ENCODE measurements around the gene KLRC3. TPM values are rescaled to one million over a fixed set of nuclear protein-coding genes. Genes with fewer than 3 reads are reported as not detected.
"Not testable (repeated sequence)": the region's sequence is repeated elsewhere in the genome, so short reads cannot be mapped to it uniquely, and the experiment has no call there.

KLRC3 gene
- total RNA-seq, 2 experiments from 2014 or later, result not detected

DNA sequence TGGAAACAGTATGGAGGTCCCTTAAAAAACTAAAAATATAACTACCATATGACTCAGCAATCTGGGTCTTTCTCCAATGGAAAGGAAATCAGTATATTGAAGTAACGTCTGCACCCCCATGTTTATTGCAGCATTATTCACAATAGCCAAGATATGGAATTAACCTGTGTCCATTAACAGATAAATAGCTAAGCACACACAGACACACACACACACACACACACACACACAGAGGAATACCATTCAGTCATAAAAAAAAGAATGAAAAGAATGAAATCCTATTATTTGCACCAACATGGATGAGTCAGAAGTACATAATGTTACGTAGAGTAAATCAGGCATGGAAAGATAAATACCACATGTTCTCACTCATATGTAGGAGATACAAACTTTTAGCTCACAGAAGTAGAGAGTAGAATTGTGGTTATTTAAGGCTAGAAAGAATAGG lies 35.2 kb downstream of the KLRC3 start:
- peaks cover 11% of the 10 kb centered on the region for H3K27me3 Mint-ChIP-seq
- H3K36me3 Mint-ChIP-seq (ENCODE audit: low read depth), result no peaks in the 10 kb centered on the region
- intact Hi-C loops (cut with DNase I, micrococcal nuclease), result no loop called here
- peaks cover 4% of the 10 kb centered on the region for H3K4me1 Mint-ChIP-seq
- no peak overlapping the region for H3K4me3 Mint-ChIP-seq
- POLR2A ChIA-PET, result no interaction called here
- ATAC-seq, result no peak
- no peaks in the 10 kb centered on the region for H3K9me3 Mint-ChIP-seq (ENCODE audit: low read depth)
- CTCF ChIA-PET, result interaction anchor here (0.7 kb wide), 1 partner anchor 9 kb away, joined by 3 read pairs; no protein-coding TSS in a partner anchor
- H3K27ac Mint-ChIP-seq, result no peak overlapping the region
- DNase-seq, result no peak

- Mint-ChIP-seq H3K4me1 (no peaks in the 10 kb centered on the region), H3K9me3 (ENCODE audit: low read depth) (no peaks in the 10 kb centered on the region), H3K27me3 (peaks cover 10% of the 10 kb centered on the region), H3K36me3 (ENCODE audit: low read depth) (no peaks in the 10 kb centered on the region), H3K27ac (no peak overlapping the region), H3K4me3 (no peak overlapping the region)
- intact Hi-C loops (cut with DNase I, micrococcal nuclease), result no loop called here
- ChIA-PET POLR2A (no interaction called here), CTCF (interaction anchor here (0.6 kb wide), 1 partner anchor 224 kb away, joined by 3 read pairs; no protein-coding TSS in a partner anchor)
- no peak for ATAC-seq
- DNase-seq, result no peak
Observed at GRCh38 chr12:10384191-10384590, 36.2 kb downstream of the KLRC3 start.

- ChIA-PET CTCF (no interaction called here), POLR2A (no interaction called here)
- H3K27ac Mint-ChIP-seq, result no peak overlapping the region
- no peak overlapping the region for H3K4me3 Mint-ChIP-seq
- no peaks in the 10 kb centered on the region for H3K9me3 Mint-ChIP-seq (ENCODE audit: low read depth)
- DNase-seq, result no peak
- H3K27me3 Mint-ChIP-seq, result peaks cover 6% of the 10 kb centered on the region
- H3K36me3 Mint-ChIP-seq (ENCODE audit: low read depth), result no peaks in the 10 kb centered on the region
- H3K4me1 Mint-ChIP-seq, result no peaks in the 10 kb centered on the region
- intact Hi-C loops (cut with DNase I, micrococcal nuclease), result no loop called here
- no peak for ATAC-seq
Observed at GRCh38 chr12:10381928-10382628, 38.3 kb downstream of the KLRC3 start.

- DNase-seq; H3K36me3 Mint-ChIP-seq (ENCODE audit: low read depth); H3K4me3 Mint-ChIP-seq; H3K4me1 Mint-ChIP-seq; H3K9me3 Mint-ChIP-seq (ENCODE audit: low read depth); POLR2A ChIA-PET; intact Hi-C loops (cut with DNase I, micrococcal nuclease); CTCF ChIA-PET; H3K27me3 Mint-ChIP-seq; H3K27ac Mint-ChIP-seq: not testable (repeated sequence)
- ATAC-seq, result peak; percentile 26
Observed at GRCh38 chr12:10378737-10379136, 41.7 kb downstream of the KLRC3 start.

- Mint-ChIP-seq H3K4me1 (peaks cover 6% of the 10 kb centered on the region), H3K36me3 (ENCODE audit: low read depth) (no peaks in the 10 kb centered on the region), H3K27ac (no peak overlapping the region), H3K9me3 (ENCODE audit: low read depth) (no peaks in the 10 kb centered on the region), H3K27me3 (no peaks in the 10 kb centered on the region), H3K4me3 (no peak overlapping the region)
- intact Hi-C loops (cut with DNase I, micrococcal nuclease), result no loop called here
- ATAC-seq (no peak), DNase-seq (no peak)
- POLR2A ChIA-PET, result no interaction called here
- CTCF ChIA-PET, result no interaction called here
Observed at GRCh38 chr12:10374624-10375018, 45.8 kb downstream of the KLRC3 start.

DNA sequence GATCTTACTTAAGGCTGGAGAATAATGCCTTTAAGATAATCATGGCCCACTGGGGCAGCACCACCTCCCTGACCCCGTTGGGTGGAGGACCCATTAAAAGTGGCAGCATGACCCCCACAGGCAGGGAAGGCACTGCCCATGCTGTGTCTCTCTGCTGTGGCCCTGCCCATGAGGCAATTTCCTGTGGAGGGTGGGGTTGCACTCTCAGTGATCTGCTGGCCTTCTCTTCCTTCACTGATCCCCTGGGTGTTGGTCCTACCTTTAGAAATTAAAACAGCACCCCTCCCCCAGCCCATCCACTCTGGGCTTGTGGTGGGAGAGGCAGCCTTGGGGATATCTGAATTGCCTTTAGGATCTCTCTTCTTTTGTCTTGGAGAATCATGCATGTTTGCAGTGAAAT lies 47.8 kb downstream of the KLRC3 start:
- H3K27me3 Mint-ChIP-seq, result no peaks in the 10 kb centered on the region
- CTCF ChIA-PET, result no interaction called here
- ATAC-seq (no peak), DNase-seq (no peak)
- no peak overlapping the region for H3K4me3 Mint-ChIP-seq
- H3K9me3 Mint-ChIP-seq (ENCODE audit: low read depth), result peaks cover 4% of the 10 kb centered on the region
- peaks cover 1% of the 10 kb centered on the region for H3K36me3 Mint-ChIP-seq (ENCODE audit: low read depth)
- no peak overlapping the region for H3K27ac Mint-ChIP-seq
- intact Hi-C loops (cut with DNase I, micrococcal nuclease), result no loop called here
- H3K4me1 Mint-ChIP-seq, result peaks cover 10% of the 10 kb centered on the region
- POLR2A ChIA-PET, result no interaction called here

DNA sequence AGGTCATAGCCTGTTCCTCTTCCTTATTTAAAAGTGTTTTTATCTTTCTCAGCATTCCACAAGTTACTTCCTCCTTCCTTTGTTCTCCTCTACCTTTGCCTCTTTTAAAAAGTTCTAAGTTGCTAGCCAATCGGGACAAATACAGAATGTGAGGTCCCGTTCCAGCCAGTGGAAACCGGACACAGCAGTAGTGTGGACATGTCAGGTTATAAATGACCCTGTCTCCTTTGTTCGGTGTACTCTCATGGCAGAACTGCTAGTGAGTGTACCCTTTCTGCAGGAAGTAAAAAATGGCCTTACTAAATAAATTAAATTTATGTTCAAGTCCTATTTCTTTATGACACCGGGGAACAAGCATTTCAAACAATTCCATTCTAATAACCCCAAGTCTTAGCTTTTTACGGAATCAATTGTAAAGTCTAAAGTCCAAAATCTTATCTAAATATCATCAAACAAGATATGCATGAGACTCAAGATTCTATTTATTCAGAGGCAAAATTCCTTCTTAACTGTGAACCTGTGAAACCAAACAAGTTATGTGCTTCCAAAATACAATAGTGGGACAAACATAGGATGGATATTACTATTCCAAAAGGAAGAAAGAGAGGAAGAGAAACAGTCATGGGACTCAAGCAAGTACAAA lies 48.4 kb downstream of the KLRC3 start:
- intact Hi-C loops (cut with DNase I, micrococcal nuclease); POLR2A ChIA-PET: not testable (repeated sequence)

DNA sequence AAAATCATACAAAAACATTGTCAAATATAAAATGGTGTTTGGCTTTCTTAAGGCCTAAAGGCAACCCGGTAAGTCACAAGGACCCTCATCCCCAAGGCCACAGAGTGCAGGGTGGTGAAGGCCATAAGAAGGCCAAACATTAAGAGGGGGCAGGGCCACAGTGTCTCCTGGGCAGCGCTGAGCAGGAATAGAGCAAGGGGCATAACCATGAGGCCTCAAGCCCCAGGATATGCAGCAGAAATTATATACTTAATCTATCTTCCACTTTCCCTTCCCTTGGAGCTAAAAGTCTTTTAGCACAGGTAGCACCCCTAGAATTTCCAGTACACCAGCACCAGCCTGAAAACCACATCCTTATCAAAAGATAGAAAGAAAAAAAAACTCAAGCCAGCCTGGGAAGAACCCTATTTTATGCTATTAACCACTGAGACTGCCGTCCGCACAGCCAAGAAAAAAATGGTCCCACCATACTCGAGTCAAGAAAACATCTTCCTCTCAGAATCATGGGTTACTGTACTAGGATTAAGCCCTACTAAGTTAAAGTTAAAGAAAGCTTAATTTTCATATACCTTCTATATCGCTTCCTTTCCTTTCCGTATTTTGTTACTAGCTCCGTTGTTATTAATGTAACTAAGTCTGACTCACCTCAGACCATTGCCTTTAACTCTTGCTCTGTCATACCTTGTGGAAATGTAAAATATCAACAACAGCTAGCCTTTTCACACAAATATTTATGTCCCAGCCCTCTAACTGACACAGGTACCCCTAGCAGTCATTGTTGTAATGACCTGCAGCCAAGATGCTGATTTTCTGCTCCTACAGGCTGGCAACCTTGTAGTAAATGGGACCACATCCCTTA lies 50.6 kb downstream of the KLRC3 start:
- CTCF ChIA-PET, result no interaction called here
- DNase-seq (no peak), ATAC-seq (no peak)
- H3K27ac Mint-ChIP-seq, result no peak overlapping the region
- intact Hi-C loops (cut with DNase I, micrococcal nuclease), result loop anchor here in 1 of 2 experiments (10.0 kb wide), 1 partner anchor 625 kb away; no protein-coding TSS in a partner anchor
- H3K4me1 Mint-ChIP-seq, result peaks cover 10% of the 10 kb centered on the region
- H3K36me3 Mint-ChIP-seq (ENCODE audit: low read depth), result peaks cover 2% of the 10 kb centered on the region
- H3K9me3 Mint-ChIP-seq (ENCODE audit: low read depth), result peaks cover 4% of the 10 kb centered on the region
- H3K27me3 Mint-ChIP-seq, result no peaks in the 10 kb centered on the region
- POLR2A ChIA-PET, result no interaction called here
- no peak overlapping the region for H3K4me3 Mint-ChIP-seq

More for the DNA sequence above, 48.4 kb downstream of the KLRC3 start:
- DNase-seq; H3K27ac Mint-ChIP-seq; ATAC-seq; H3K4me3 Mint-ChIP-seq; H3K9me3 Mint-ChIP-seq (ENCODE audit: low read depth); H3K36me3 Mint-ChIP-seq (ENCODE audit: low read depth); H3K27me3 Mint-ChIP-seq; H3K4me1 Mint-ChIP-seq; CTCF ChIA-PET: not testable (repeated sequence)

DNA sequence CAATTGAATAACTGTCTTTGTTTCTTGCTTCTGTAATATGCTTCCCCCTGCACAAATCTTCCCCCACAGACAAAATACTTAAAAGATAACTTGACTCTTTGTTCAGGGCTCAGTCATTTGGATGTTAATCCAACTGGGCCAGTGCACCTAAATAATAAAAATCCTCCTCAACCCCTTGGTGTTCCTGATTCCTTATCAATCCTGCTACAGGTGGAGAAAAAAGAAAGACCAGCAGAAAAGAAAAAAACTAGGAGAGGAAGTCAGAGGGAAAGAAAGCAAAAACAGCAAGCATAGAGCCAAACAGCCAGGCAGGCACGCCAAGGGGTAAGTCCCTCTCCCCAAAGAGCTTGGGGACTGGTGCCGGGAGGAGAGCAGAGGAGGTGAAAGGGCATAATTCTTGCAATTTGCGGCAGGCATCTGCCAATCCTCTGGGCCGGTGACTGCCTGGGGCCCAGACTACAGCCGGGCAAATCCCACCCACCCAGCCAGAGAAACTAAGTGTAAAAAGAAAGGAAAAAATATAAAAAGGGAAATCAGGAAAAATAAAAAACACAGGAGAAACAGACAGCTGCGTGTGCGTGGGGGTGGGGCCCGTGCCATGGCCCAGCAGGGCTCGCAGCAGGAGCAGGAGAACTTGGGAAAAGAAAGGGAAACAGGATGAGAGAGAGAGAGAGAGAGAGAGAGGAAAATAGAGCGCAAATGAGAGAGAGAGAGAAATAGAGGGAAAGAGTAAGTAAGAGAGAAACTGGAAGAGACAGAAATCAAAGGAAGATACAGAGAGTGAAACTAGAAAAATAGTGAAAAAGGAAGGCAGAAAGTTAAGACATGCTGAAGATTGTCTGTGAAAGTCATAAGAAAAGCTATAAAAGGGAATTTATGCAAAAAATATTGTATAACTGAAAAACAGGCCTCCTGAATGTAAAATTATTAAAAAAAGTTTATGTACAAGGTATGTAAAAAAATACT lies 51.9 kb downstream of the KLRC3 start:
- Mint-ChIP-seq H3K36me3 (ENCODE audit: low read depth) (peaks cover 2% of the 10 kb centered on the region), H3K4me3 (no peak overlapping the region), H3K4me1 (peaks cover 10% of the 10 kb centered on the region), H3K9me3 (ENCODE audit: low read depth) (peaks cover 4% of the 10 kb centered on the region), H3K27me3 (no peaks in the 10 kb centered on the region), H3K27ac (no peak overlapping the region)
- ChIA-PET CTCF (interaction anchor here (1.6 kb wide), 1 partner anchor 22 kb away, joined by 4 read pairs; no protein-coding TSS in a partner anchor), POLR2A (no interaction called here)
- DNase-seq, result no peak
- intact Hi-C loops (cut with DNase I, micrococcal nuclease), result loop anchor here in 1 of 2 experiments (10.0 kb wide), 1 partner anchor 624 kb away; no protein-coding TSS in a partner anchor
- ATAC-seq, result no peak

GRCh38 chr12:10367714-10368113 lies 52.7 kb downstream of the KLRC3 start:
- H3K4me3 Mint-ChIP-seq; ATAC-seq; POLR2A ChIA-PET; H3K27me3 Mint-ChIP-seq; H3K9me3 Mint-ChIP-seq (ENCODE audit: low read depth); DNase-seq; H3K36me3 Mint-ChIP-seq (ENCODE audit: low read depth); H3K27ac Mint-ChIP-seq; H3K4me1 Mint-ChIP-seq: not testable (repeated sequence)
- CTCF ChIA-PET, result interaction anchor here (1.2 to 1.6 kb wide), 2 partner anchors 23 to 132 kb away, joined by 4 read pairs; no protein-coding TSS in a partner anchor
- intact Hi-C loops (cut with DNase I, micrococcal nuclease), result loop anchor here in 1 of 2 experiments (10.0 kb wide), 1 partner anchor 623 kb away; no protein-coding TSS in a partner anchor
